Hepatocyte (in vitro differentiated cells): ENCODE data around the gene OSBPL3.

ENCODE experiments used
- CTCF ChIP-seq: fragments of 200-600 bp; sonication (generic); IDR thresholded peaks from 2 replicates; pipeline ENCODE4 v1.5.1; 2016; ENCODE audit warnings: antibody characterized with exemption, mild to moderate bottlenecking; ENCODE audit not compliant: poor library complexity
- EZH2 ChIP-seq: fragments of 200-600 bp; sonication (generic); IDR thresholded peaks from 2 replicates; pipeline ENCODE4 v1.6.1; 2016; ENCODE audit warnings: antibody characterized with exemption, mild to moderate bottlenecking, borderline replicate concordance
- EZH2phosphoT487 ChIP-seq: fragments of 200-600 bp; sonication (generic); IDR thresholded peaks from one replicate; pipeline ENCODE4 v1.6.1; 2018; ENCODE audit warnings: antibody characterized with exemption, mild to moderate bottlenecking, low read depth, moderate library complexity; ENCODE audit not compliant: unreplicated experiment, severe bottlenecking

GRCh38 chr7:24966802-24967201 lies 13.2 kb downstream of the OSBPL3 start:
- TF ChIP-seq EZH2: no peak
- TF ChIP-seq CTCF: no peak
- no peak for TF ChIP-seq EZH2phosphoT487
